GM23338 (cell line): ENCODE data around the gene PKP2. TPM values are rescaled to one million over a fixed set of nuclear protein-coding genes. Genes with fewer than 3 reads are reported as not detected.
"Not testable (repeated sequence)": the region's sequence is repeated elsewhere in the genome, so short reads cannot be mapped to it uniquely, and the experiment has no call there.

Source experiments
- ATAC-seq: fragments of 200-7000 bp; cut with Tn5 transposase; 3 replicates; pipeline ENCODE4 v1.9.1; 2020
- DNase-seq: peaks from one replicate; pipeline ENCODE4 v3.0.0-alpha.2; 2015; ENCODE audit warnings: low spot score
- H2AFZ ChIP-seq: fragments of 200-600 bp; sonication (generic); 2 replicates; pipeline ENCODE4 v1.8.0; 2016; ENCODE audit warnings: antibody characterized with exemption, mild to moderate bottlenecking, moderate library complexity
- H3F3A ChIP-seq: fragments of 200-600 bp; sonication (generic); replicated peaks from 2 replicates; pipeline ENCODE4 v1.8.0; 2017; ENCODE audit warnings: antibody characterized with exemption, mixed run types, low read depth
- H3K27ac ChIP-seq: fragments of 200-600 bp; sonication (generic); 2 replicates; pipeline ENCODE4 v1.6.1; 2016; ENCODE audit warnings: low read depth
- H3K27me3 ChIP-seq: fragments of 200-600 bp; sonication (generic); 2 replicates; pipeline ENCODE4 v1.8.0; 2016; ENCODE audit warnings: mild to moderate bottlenecking, mixed run types, moderate library complexity; ENCODE audit not compliant: insufficient read depth
- H3K36me3 ChIP-seq: fragments of 200-600 bp; sonication (generic); 2 replicates; pipeline ENCODE4 v1.8.0; 2016; ENCODE audit warnings: mild to moderate bottlenecking; ENCODE audit not compliant: insufficient read depth
- H3K4me1 ChIP-seq: fragments of 200-600 bp; sonication (generic); 2 replicates; pipeline ENCODE4 v1.8.0; 2016; ENCODE audit warnings: mild to moderate bottlenecking, moderate library complexity; ENCODE audit not compliant: insufficient read depth
- H3K4me2 ChIP-seq: fragments of 200-600 bp; sonication (generic); 2 replicates; pipeline ENCODE4 v1.7.1; 2017; ENCODE audit warnings: mixed run types
- H3K4me3 ChIP-seq: fragments of 200-600 bp; sonication (generic); 2 replicates; pipeline ENCODE4 v1.6.1; 2016; ENCODE audit warnings: mixed run types
- H3K79me2 ChIP-seq: fragments of 200-600 bp; sonication (generic); replicated peaks from 2 replicates; pipeline ENCODE4 v1.8.0; 2017; ENCODE audit warnings: mild to moderate bottlenecking; ENCODE audit not compliant: insufficient read depth
- H3K9me2 ChIP-seq: fragments of 200-600 bp; sonication (generic); 2 replicates; pipeline ENCODE4 v1.8.0; 2017; ENCODE audit not compliant: insufficient read depth
- H4K20me1 ChIP-seq: fragments of 200-600 bp; sonication (generic); replicated peaks from 2 replicates; pipeline ENCODE4 v1.8.0; 2017; ENCODE audit warnings: mild to moderate bottlenecking; ENCODE audit not compliant: insufficient read depth
- H3K27ac Mint-ChIP-seq: 2 replicates; pipeline ENCODE4 v1.8.0; 2020; ENCODE audit warnings: inconsistent platforms, mild to moderate bottlenecking, moderate library complexity, mixed read lengths
- H3K27me3 Mint-ChIP-seq: 3 replicates; pipeline ENCODE4 v1.8.0; 2022; ENCODE audit warnings: low read depth, mild to moderate bottlenecking, moderate library complexity, mixed read lengths, inconsistent platforms; ENCODE audit not compliant: insufficient read depth, poor library complexity
- H3K36me3 Mint-ChIP-seq: 3 replicates; pipeline ENCODE4 v1.8.0; 2021; ENCODE audit warnings: low read depth, mild to moderate bottlenecking, inconsistent platforms, moderate library complexity, mixed read lengths
- H3K4me1 Mint-ChIP-seq: 3 replicates; pipeline ENCODE4 v1.8.0; 2020; ENCODE audit warnings: mild to moderate bottlenecking, inconsistent platforms, mixed read lengths
- H3K4me3 Mint-ChIP-seq: 3 replicates; pipeline ENCODE4 v1.8.0; 2021; ENCODE audit warnings: moderate library complexity, mild to moderate bottlenecking, inconsistent platforms, mixed read lengths
- H3K9me3 Mint-ChIP-seq: 3 replicates; pipeline ENCODE4 v1.8.0; 2020; ENCODE audit warnings: moderate library complexity, mild to moderate bottlenecking, inconsistent platforms, mixed read lengths
- CTCF ChIP-seq, 2 experiments: fragments of 200-600 bp in 1 of 2; sonication (generic) in 1 of 2; conservative IDR thresholded peaks; 2 replicates each; pipeline versions ENCODE4 v1.5.1 to v1.6.1; 2016 to 2017; ENCODE audit warnings: antibody characterized with exemption in 2 of 2, low read depth in 2 of 2, mild to moderate bottlenecking in 2 of 2, moderate library complexity in 1 of 2
- ETS1 ChIP-seq: IDR thresholded peaks from 2 replicates; pipeline ENCODE4 v1.6.1; 2016; ENCODE audit warnings: antibody characterized with exemption
- EZH2 ChIP-seq: fragments of 200-600 bp; sonication (generic); IDR thresholded peaks from one replicate; pipeline ENCODE4 v1.8.0; 2017; ENCODE audit warnings: antibody characterized with exemption, mild to moderate bottlenecking, low read depth; ENCODE audit not compliant: unreplicated experiment
- EZH2phosphoT487 ChIP-seq: fragments of 200-600 bp; sonication (generic); IDR thresholded peaks from one replicate; pipeline ENCODE4 v1.8.1; 2018; ENCODE audit warnings: antibody characterized with exemption; ENCODE audit not compliant: unreplicated experiment
- JUNB ChIP-seq: IDR thresholded peaks from one replicate; pipeline ENCODE4 v1.6.1; 2016; ENCODE audit warnings: antibody characterized with exemption; ENCODE audit not compliant: unreplicated experiment
- NANOG ChIP-seq: IDR thresholded peaks from 2 replicates; pipeline ENCODE4 v1.6.1; 2016; ENCODE audit warnings: antibody characterized with exemption, borderline replicate concordance
- POLR2AphosphoS5 ChIP-seq: IDR thresholded peaks from 2 replicates; pipeline ENCODE4 v1.6.1; 2016; ENCODE audit warnings: antibody characterized with exemption, low read depth
- REST ChIP-seq: IDR thresholded peaks from one replicate; pipeline ENCODE4 v1.6.1; 2018; ENCODE audit warnings: antibody characterized with exemption; ENCODE audit not compliant: unreplicated experiment
- STAT1 ChIP-seq: IDR thresholded peaks from one replicate; pipeline ENCODE4 v1.6.1; 2016; ENCODE audit warnings: antibody characterized with exemption; ENCODE audit not compliant: unreplicated experiment
- ZNF462 ChIP-seq: fragments of 250-450 bp; sonication (Bioruptor Pico); IDR thresholded peaks from 2 replicates; pipeline ENCODE4 v1.5.0; 2020; ENCODE audit warnings: mild to moderate bottlenecking, moderate library complexity
- polyA plus RNA-seq: library from polyadenylated mRNA; unstranded; fragments of >200 nt; fragmentation: Nextera tagmentation; extraction: Ambion mirVana; gene quantifications from 2 replicates; pipeline ENCODE4 v1.2.1, GENCODE V29; 2016
- total RNA-seq: library from RNA; depleted of rRNA; stranded (reverse); fragments of >200 nt; shearing (Covaris generic); gene quantifications from 2 replicates; pipeline ENCODE4 v1.2.3, GENCODE V29; 2014

Gene PKP2
- total and polyA plus RNA-seq, 2 experiments from 2014 or later, result 24.6 to 47.6 TPM

GRCh38 chr12:32861658-32862057 lies 34.9 kb downstream of the PKP2 start:
- H3K4me3 Mint-ChIP-seq, H3K36me3 Mint-ChIP-seq, H3F3A ChIP-seq: not testable (repeated sequence)

GRCh38 chr12:32860192-32860591 lies 36.4 kb downstream of the PKP2 start:
- Mint-ChIP-seq H3K4me3 (no peak overlapping the region), H3K36me3 (no peaks in the 10 kb centered on the region), H3K9me3 (no peaks in the 10 kb centered on the region), H3K27ac (no peak overlapping the region), H3K4me1 (peaks cover 3% of the 10 kb centered on the region; the same call in 2 of the 3 replicates), H3K27me3 (peaks cover 2% of the 10 kb centered on the region)
- H3K9me2 ChIP-seq, result no peaks in the 10 kb centered on the region
- H3K4me2 ChIP-seq, result no peak overlapping the region
- H3K4me3 ChIP-seq, result no peak overlapping the region
- H3K27ac ChIP-seq, result peak overlapping the region; percentile 71; the same call in 1 of the 2 replicates
- no peaks in the 10 kb centered on the region for H3F3A ChIP-seq
- H3K27me3 ChIP-seq, result no peaks in the 10 kb centered on the region
- ATAC-seq (no peak), DNase-seq (no peak)
- 0 out of 2 replicates have a peak, but pooled peaks cover 5% of the 10 kb centered on the region for H3K36me3 ChIP-seq
- H2AFZ ChIP-seq, result no peak overlapping the region
- peaks cover 34% of the 10 kb centered on the region for H3K79me2 ChIP-seq
- H3K4me1 ChIP-seq, result no peaks in the 10 kb centered on the region
- H4K20me1 ChIP-seq, result no peaks in the 10 kb centered on the region
- TF ChIP-seq REST (no peak), CTCF (conservative IDR thresholded peaks at IDR 0.05; ENCODE audit: low read depth in 2 of 2) (no peak), JUNB (no peak), ZNF462 (CRISPR knock-in tag) (no peak), EZH2 (no peak), POLR2AphosphoS5 (no peak), STAT1 (no peak), EZH2phosphoT487 (no peak), ETS1 (no peak), NANOG (no peak)

More at GRCh38 chr12:32861658-32862057, 34.9 kb downstream of the PKP2 start:
- not testable (repeated sequence) for H2AFZ ChIP-seq, H3K4me3 ChIP-seq, H4K20me1 ChIP-seq, H3K9me3 Mint-ChIP-seq, H3K4me1 Mint-ChIP-seq, H3K4me2 ChIP-seq, H3K9me2 ChIP-seq, H3K27me3 Mint-ChIP-seq, H3K27me3 ChIP-seq, DNase-seq, ATAC-seq, H3K27ac Mint-ChIP-seq, H3K4me1 ChIP-seq, H3K36me3 ChIP-seq
- Histone ChIP-seq H3K27ac (0 out of 2 replicates have a peak overlapping the region, but pooled peaks have one; percentile 11), H3K79me2 (peaks cover 34% of the 10 kb centered on the region)
